HG03280 (cell line): ENCODE results near the gene ALPK1.
"Not testable (repeated sequence)": the region's sequence is repeated elsewhere in the genome, so short reads cannot be mapped to it uniquely, and the experiment has no call there.

Experiments used
- ATAC-seq: cut with Tn5 transposase; IDR thresholded peaks from one replicate; pipeline ENCODE4 v1.9.1; 2021; ENCODE audit warnings: mild to moderate bottlenecking, moderate library complexity; ENCODE audit not compliant: unreplicated experiment

Gene ALPK1

GRCh38 chr4:112377594-112378242 is 80.5 kb downstream of the ALPK1 start:
- no peak for ATAC-seq

GRCh38 chr4:112378243-112378620 is 81.1 kb downstream of the ALPK1 start:
- no peak for ATAC-seq

GRCh38 chr4:112378858-112379257 is 81.7 kb downstream of the ALPK1 start:
- no peak for ATAC-seq

- no peak for ATAC-seq
Observed at GRCh38 chr4:112379306-112379705, 82.1 kb downstream of the ALPK1 start.

- ATAC-seq, result no peak
Observed at GRCh38 chr4:112381996-112382692, 85.0 kb downstream of the ALPK1 start.

- no peak for ATAC-seq
Observed at GRCh38 chr4:112386071-112386470, 88.9 kb downstream of the ALPK1 start.

GRCh38 chr4:112402098-112402497 is 104.9 kb downstream of the ALPK1 start:
- ATAC-seq, result no peak

- ATAC-seq, result no peak
Observed at GRCh38 chr4:112403101-112403945, 106.2 kb downstream of the ALPK1 start.

- ATAC-seq, result no peak
Observed at GRCh38 chr4:112410364-112410763, 113.2 kb downstream of the ALPK1 start.

GRCh38 chr4:112410804-112411203 is 113.6 kb downstream of the ALPK1 start:
- no peak for ATAC-seq

- ATAC-seq, result no peak
Observed at GRCh38 chr4:112411781-112412550, 114.8 kb downstream of the ALPK1 start.

GRCh38 chr4:112416464-112416863 is 119.3 kb downstream of the ALPK1 start:
- ATAC-seq, result no peak

- ATAC-seq, result no peak
Observed at GRCh38 chr4:112418092-112418491, 120.9 kb downstream of the ALPK1 start.

GRCh38 chr4:112421911-112422310 is 124.7 kb downstream of the ALPK1 start:
- ATAC-seq, result no peak

- ATAC-seq, result no peak
Observed at GRCh38 chr4:112422644-112423043, 125.5 kb downstream of the ALPK1 start.

- no peak for ATAC-seq
Observed at GRCh38 chr4:112423591-112423990, 126.4 kb downstream of the ALPK1 start.

- no peak for ATAC-seq
Observed at GRCh38 chr4:112425823-112426222, 128.7 kb downstream of the ALPK1 start.

- ATAC-seq, result no peak
Observed at GRCh38 chr4:112426416-112426815, 129.2 kb downstream of the ALPK1 start.

- no peak for ATAC-seq
Observed at GRCh38 chr4:112431158-112431557, 134.0 kb downstream of the ALPK1 start.

- no peak for ATAC-seq
Observed at GRCh38 chr4:112436987-112437386, 139.8 kb downstream of the ALPK1 start.

- ATAC-seq, result not testable (repeated sequence)
Observed at GRCh38 chr4:112442226-112442625, 145.1 kb downstream of the ALPK1 start.
